ENCODE data around the gene ANKRD13D.

DNA sequence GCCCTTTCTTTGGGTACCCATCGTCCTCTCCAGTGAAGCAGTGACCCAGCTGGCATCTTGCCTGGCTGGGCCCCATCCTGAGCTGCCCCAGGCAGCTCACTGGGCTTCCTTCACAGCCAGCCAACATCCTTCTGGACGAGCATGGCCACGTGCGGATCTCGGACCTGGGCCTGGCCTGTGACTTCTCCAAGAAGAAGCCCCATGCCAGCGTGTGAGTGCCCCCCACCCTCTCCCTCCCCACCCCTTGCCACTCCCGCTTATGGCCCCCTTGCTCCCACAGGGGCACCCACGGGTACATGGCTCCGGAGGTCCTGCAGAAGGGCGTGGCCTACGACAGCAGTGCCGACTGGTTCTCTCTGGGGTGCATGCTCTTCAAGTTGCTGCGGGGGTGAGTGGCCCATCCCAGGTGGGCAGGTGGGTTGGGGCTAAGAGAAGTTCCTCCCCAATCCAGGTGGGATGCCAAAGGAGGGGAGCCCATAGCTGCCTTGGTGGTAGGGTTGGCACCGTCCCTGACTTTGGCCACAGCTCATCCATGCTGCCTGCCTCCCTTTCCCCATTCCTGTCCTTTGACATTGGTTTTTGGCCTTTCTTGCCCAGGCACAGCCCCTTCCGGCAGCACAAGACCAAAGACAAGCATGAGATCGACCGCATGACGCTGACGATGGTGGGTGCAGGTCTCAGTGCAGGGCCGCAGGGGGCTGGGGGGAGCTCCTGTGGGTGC is 6.8 kb upstream of the ANKRD13D start:
- TF ChIP-seq, protein P1, sequence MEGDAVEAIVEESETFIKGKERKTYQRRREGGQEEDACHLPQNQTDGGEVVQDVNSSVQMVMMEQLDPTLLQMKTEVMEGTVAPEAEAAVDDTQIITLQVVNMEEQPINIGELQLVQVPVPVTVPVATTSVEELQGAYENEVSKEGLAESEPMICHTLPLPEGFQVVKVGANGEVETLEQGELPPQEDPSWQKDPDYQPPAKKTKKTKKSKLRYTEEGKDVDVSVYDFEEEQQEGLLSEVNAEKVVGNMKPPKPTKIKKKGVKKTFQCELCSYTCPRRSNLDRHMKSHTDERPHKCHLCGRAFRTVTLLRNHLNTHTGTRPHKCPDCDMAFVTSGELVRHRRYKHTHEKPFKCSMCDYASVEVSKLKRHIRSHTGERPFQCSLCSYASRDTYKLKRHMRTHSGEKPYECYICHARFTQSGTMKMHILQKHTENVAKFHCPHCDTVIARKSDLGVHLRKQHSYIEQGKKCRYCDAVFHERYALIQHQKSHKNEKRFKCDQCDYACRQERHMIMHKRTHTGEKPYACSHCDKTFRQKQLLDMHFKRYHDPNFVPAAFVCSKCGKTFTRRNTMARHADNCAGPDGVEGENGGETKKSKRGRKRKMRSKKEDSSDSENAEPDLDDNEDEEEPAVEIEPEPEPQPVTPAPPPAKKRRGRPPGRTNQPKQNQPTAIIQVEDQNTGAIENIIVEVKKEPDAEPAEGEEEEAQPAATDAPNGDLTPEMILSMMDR (IDR thresholded peaks at IDR 0.05; ENCODE audit: low read depth, low read length, poor library complexity, severe bottlenecking): no peak
- no peak for TF ChIP-seq EZH2phosphoT487 (IDR thresholded peaks at IDR 0.05; ENCODE audit: borderline replicate concordance, low read length)
